HG02884 (cell line): ENCODE results near the gene HPSE2.
"Not testable (repeated sequence)": the region's sequence is repeated elsewhere in the genome, so short reads cannot be mapped to it uniquely, and the experiment has no call there.

Experiments
- ATAC-seq: cut with Tn5 transposase; IDR thresholded peaks from one replicate; pipeline ENCODE4 v1.9.1; 2021; ENCODE audit warnings: mild to moderate bottlenecking, moderate library complexity; ENCODE audit not compliant: unreplicated experiment

HPSE2 gene

DNA sequence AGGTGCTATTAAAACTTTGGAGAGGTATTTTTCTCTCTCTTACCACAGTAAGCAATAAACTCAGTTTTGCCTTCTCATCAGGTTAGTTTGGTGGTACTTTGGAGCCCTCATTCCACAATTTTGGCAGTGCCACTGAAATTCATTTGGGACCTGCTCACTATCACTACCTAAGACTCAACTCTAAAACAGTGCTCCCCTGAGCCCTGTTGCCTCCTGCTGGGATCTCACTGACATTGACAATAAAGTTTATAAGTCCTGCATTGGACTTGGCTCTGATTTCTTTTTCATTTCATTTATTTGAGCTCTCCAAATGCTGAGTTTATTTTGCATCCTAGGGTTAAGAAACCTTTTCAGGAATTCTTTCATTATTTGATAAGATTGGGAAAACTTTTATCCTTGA lies 658.1 kb downstream of the HPSE2 start:
- ATAC-seq = no peak

DNA sequence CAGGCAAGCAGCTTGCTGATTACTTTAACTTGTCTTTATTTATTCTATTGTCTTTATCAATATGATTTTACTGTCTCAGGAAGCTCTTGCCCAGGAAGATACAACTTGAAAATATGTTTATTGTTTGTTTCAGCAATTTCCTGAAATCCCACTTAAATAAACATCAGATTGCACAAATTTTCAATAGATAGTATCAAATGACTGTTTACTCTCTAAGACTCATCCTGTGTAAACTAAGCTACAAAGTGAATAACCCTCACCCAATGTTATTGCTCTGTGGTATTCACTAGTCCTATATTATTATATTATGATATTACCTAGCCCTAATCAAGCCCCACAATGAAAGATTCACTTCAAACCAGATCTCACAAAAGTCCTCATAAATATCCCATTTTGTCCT lies 658.5 kb downstream of the HPSE2 start:
- no peak for ATAC-seq

DNA sequence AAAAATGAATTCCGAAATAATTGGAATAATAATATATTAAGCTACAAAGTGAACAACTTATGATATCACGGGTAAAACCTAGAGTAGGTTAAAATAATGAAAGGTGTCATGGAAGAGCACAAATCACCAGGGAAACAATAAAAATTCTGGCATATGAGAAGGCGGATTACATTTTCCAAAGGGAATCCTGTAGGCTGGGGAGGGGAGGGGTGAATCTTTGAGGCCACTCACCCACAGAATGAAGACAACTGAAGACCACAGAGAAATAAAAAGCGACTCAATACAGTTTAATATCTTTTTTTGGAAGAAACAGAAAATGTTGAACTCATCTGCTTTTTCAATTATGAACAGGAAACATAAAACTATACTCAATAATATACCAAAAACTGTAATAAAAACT lies 659.6 kb downstream of the HPSE2 start:
- ATAC-seq = no peak

DNA sequence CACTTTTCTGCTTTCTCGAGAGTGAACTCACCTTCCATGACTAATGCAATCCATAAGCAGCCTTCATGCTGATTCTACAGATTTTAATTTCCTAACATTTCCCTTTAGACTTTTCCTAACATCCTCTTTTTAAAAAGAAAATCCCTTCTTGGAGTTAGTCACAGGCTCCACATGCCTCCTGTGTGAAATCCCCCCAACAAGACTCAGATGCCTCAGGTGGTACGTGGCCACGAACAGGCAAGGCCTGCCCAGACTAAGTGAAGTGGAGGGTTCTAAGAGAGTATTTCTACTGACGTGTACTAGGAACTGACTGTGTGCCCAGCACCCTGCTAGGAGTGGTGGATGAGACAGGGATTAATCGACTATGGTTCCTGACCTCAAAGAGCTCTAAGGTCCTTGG lies 663.1 kb downstream of the HPSE2 start:
- no peak for ATAC-seq

DNA sequence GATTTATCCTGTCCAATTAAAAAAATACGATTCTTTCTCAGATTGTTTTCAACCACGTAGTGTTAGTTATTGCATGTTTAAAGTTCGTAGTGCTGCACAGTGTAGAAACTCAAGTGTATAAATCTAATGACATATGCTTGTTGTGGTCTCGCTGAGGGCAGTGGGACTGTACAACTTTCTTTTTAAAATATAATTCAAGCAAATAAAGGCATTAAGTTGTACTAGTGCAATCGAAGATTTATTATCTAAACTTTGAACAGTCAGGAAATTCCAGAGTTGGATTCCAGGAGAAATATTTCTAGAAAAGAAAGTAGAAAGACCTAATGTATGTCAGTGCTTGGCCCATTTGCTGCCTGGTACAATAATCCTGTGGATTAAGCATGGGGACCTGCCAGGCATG lies 664.8 kb downstream of the HPSE2 start:
- ATAC-seq = no peak

DNA sequence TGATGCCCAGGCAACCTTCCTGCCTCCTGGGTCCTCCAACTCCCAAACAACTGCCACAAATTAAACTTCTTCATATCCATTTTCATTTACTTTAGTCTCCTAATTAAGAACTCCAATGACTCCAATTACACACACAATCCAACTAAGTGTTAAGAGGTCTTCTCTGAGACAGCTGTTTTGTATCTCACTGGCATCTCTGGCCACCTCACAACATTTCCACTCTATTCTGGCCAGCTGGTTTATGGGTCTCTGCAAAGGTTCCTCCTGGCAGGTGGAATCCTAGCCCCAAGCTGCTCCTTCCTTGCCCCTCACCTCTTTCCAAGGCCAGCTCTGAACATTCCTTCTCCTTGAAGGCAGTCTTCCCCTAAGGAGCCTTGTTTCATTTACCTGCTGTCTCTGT lies 665.8 kb downstream of the HPSE2 start:
- no peak for ATAC-seq

DNA sequence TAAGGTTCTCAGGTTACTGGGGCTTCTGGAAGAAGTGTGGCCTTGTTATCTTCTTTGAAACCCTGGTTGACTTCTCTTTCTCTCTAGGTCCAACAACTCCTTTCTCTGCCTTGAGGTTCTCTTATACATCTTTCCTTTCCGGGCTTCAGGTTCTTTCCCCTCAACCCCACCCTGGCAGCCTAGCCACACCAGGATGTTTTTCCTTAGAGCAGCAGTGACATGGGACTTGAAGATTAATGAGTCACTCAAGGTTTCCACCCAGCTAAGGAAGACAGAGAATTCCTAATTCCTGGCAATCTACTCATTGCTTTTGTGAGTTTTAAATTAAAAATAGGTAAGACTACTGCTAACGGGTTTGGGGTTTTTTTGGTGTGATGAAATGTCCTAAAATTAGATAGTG lies 667.1 kb downstream of the HPSE2 start:
- ATAC-seq = no peak

DNA sequence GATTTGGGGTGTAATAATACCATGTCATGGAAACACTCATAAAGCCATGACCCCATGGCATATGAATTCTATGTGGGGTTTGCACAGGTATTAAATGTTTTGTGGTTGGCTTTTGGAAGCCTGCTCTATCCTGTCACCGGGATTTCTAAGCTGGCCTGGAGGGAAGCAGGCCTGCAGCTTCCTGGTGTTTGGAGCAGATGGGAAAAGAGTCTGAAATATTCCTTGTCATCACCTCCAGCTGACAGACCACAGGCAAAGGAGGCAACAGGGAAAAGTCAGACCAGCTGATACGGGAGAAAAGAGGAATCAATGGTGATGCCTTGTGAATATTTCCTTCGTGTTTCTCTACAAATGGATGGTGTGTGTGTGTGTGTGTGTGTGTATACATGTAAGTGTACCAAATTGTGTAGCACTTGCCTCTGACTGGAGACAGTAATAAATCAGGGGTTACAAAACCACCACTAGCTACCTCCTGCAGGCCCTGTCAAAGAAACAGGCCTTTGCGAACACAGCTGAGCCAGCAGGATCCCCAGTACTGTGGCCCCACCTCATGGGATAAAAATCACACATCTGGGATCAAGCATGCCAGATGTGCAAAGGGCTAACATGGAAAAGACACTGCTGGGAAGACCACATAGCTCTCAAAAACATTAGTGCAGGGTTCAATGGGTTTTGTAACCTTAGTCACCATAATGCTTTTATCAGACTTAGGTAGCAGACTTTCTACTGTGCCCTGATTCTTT lies 668.1 kb downstream of the HPSE2 start:
- ATAC-seq = no peak

DNA sequence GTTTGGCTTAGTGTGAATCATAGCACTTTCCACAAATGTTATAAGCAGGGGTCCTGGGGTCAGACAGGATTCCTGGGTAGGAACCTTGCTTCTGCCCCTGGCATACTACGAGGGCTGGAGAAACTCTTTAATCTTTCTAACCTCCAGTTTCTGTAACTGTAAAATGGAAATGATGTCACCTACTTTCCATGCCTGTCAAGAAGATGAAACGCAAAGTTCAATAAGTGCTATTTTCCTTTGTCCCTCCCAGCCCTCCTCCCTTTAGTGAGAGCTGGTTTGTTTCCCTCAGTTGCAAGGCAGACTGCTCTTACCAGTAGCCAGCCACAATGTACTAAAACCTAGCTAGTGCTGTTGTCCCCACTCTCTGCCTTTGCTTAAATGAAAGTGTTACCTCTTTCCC lies 671.8 kb downstream of the HPSE2 start:
- no peak for ATAC-seq

DNA sequence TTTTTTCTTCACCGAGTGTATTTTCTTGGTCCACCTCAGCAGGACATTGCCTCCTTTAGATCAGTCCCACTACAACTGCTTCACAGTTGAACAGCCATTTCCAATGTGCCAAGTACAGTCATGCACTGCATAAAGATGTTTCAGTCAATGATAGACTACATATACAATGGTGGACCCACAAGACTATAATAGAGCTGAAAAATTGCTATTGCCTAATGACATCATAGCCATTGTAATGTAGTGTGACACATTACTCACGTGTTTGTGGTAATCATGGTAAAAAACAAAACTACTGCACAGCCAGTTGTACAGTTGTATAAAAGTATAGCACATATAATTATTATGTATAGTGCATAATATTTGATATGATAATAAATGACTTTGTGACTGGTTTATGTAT lies 675.1 kb downstream of the HPSE2 start:
- no peak for ATAC-seq

DNA sequence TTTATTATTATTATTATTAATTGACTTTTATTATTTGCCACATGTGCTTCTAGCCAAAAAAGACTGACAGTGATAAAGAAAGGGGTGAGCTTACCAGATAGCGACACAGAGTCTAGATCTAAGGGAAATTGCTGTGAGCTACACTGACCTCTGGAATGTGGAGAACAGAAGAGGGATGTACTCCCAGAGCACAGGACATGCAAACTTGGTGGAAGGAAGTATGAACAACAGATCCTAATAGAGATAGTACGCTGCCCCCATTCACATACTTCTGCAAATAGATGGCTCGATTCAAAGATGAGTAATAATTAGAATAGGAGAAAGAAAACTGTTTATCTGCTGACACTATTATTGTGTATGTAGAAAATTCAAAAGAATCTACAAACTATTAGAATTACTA lies 679.6 kb downstream of the HPSE2 start:
- no peak for ATAC-seq

DNA sequence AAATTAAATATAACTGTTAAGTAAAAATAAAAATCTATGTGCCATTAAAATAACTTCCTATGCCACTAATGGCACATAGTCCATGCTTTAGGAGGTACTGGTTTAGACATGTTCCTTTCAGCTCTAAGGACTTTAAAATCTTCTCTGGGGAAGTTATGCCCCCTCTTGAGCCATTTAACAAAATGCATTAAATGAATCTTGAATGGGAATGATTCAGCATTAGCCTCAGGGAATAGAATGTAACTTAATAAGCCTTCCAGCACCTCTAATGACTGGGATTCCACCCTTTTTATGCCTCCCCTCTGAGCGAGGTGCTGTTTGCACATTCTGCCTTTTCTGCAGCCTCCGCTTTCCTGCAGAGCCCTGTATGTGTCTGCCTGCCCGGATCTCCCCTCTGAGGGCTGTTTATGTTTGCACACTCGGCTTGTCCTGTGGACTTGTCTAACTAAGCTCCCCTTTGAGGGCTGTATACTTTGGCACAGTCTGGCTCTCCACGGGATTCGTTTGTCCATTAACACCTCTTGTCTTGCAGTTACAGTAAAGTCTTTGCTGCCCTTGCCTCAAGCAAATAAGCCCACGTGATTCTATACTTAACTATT lies 680.5 kb downstream of the HPSE2 start:
- ATAC-seq = no peak

DNA sequence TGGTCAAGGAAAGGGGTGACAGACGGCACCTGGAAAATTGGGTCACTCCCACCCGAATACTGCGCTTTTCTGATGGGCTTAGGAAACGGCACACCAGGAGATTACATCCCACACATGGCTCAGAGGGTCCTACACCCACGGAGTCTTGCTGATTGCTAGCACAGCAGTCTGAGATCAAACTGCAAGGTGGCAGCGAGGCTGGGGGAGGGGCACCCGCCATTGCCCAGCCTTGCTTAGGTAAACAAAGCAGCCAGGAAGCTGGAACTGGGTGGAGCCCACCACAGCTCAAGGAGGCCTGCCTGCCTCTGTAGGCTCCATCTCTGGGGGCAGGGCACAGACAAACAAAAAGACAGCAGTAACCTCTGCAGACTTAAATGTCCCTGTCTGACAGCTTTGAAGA lies 694.1 kb downstream of the HPSE2 start:
- ATAC-seq = not testable (repeated sequence)

DNA sequence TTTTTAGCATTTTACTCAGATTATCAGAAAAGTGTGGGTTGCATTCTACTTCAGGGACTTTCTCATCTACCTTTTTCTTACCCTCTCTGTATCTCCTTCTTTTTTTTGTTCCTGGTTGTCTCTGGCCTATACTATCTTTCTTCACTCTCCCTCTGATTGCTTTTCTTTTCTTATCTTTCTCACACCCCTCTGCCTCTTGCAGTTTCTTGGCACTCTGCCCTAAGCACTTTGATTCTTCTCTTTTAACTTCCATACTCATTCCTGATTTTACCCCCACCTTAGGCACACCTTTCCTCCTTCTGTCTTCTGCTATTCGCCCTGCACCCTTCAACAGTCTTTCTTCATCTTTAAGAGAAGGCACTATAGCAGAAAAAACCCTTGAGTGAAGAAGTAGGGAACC lies 696.1 kb downstream of the HPSE2 start:
- no peak for ATAC-seq

DNA sequence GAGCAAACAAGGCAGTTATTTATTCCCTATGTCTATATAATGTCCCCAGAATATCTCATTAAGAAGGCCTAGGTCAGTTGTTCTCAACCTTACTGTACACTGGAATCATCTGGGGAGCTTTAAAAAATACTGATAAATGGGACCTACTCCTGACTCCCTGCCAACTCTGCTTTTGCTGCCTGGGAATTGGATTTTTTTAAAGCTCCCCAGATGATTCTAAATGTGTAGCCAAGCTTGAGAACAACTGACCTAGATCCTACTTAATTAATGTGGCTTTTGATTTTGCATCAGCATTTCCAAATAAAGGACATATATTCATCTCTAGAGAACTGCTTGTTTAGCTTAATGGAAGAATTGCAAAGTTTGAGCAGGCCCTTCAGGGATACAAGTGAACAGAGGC lies 697.2 kb downstream of the HPSE2 start:
- no peak for ATAC-seq

DNA sequence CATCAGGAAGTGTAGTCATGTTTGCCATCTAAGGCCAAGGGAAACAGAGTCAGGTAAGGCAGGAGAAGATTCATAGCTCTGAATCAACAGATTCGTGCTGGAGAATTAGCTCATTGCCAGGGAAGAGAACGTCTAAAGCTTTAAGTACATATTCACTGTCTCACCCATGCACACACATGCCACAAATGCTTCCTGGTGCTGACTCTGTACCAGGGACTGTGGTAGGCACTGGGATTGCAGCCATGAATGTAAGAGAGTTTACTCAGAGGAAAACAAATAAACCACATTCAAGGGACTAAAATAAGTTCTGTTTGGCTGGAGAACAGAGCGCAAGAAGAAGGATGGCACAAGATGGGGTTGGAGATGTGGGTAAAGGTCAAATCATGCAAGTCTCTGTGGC lies 699.1 kb downstream of the HPSE2 start:
- no peak for ATAC-seq

DNA sequence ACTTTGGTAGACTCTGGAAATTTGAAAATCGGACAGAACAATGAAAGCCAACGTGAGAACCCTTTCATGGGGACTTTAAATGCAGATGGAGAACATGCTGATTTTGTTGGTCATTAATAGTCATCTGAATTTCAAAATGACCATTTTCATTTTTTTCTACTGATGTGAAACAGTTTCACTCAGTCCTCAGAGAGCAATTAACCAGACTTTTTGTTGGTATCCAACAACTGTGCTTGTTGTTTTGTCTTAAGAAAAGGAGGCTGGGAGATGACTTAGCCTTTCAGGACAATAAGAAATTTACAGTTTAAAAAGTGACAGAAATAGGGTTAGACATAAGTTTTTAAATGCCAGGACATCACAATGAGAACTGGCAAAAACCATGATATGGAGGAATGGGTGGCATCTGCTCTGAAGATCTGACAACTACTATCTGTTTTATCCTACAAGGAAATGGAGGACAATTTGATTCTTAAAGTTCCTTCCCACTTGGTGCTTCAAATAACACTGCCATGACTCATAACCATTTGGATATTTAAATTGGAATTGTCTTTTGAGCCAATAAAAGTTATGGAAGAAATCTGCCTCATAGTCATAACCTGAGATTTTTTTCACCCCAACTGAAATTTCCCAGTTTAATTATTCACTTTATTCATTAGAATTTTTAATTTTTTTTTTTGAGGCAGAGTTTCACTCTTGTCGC lies 701.8 kb downstream of the HPSE2 start:
- no peak for ATAC-seq

DNA sequence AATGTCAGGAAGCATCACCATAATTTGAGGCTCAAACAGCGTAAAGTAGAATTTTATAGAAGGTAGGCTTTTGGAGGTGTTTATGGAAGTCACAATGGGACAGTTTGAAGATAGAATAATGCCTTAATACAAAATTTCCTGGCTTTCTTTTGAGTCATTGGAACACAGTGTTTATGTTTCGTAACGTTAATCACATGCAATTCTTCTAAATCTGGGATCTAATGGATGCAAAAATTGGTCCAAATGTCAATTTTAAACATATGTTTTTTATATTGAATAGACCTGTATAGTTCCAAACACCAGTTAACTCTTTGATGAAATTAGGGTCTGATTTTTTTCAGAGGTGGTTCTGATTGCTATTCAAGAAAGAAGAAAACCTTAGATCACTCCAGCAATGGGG lies 702.4 kb downstream of the HPSE2 start:
- ATAC-seq = no peak

DNA sequence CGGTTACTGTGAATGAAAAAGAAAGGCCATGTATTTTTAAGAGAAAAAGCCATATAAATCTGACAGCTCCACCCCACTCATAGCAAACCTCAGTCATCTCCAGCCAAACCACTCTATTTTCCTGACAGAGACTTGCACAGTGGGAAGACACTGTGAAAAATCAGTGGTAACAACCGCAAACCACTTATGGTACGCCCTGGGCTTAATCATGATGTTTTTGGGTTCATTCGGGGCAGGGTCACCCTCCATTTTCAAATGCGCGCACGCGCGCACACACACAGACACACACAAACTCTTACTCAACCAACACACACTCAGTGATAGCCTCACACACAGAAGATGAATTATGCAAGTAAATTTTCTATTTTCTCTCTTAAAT lies 706.9 kb downstream of the HPSE2 start:
- no peak for ATAC-seq

DNA sequence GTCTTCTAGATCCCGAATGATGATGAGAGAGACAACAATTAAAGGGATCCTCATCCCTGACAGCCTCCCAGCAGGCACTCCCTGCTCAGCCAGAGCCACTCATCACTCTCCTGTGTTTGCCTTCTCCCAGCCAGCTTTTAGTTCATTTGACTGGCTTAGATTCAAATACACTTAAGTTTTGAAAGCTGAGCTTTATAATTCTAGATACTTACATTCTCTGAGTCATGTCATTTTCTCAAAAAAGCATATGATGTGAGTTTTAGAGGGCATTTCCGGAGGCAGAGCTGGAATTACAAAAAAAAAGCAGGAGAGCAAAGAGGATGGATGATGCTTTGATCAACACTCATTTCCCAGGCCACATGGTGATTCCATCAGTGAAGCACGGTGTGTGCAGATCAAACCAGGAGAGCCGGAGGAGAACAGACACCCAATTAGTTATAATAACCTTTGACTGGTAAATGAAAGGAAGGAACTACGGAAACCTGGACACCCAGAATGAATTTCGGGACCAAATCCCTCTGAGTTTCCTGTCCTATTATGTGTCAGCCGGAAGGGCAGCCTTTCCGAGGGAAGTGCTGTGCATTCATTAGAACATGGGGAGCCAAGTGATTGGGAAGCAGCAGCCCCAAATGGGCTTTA lies 707.4 kb downstream of the HPSE2 start:
- no peak for ATAC-seq

DNA sequence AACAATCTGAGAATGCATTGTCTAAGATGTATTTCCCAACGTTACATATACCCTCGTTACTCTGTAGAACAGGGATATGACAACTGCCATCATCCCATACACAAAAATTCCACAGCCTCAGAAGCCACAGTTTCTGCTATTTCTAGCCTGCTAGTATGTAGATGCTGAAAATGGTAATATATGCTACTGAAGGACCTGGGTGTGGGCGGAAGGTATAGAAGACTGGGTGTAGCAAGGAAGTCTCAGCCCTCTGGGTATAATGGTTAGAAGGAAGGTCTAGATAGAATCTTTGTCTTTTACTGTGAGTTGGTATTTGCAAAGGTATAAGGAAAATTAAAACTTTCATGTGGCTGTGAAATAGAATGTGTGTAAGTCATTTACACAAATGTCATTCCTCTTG lies 709.7 kb downstream of the HPSE2 start:
- no peak for ATAC-seq

DNA sequence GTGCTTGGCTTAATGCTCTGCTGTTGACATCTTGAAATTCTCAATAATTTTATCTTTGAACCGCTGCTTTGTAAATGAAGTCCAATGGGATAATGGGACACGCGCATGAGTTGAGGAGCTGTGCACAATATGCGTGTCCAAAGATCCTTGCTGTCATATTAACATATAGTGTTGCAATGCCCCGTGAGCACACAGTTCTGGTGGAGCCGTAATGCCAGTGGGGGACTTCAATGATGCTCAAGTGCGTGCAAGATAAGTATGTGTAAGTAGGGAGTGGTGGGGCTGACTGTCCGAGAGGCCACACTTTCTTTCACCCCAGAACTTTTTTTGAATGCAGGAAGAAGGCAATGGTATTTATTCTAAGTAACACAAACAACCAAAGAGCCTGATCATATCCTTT lies 711.5 kb downstream of the HPSE2 start:
- no peak for ATAC-seq
